GM18505 (cell line): ENCODE data around the gene DUSP22.

Source experiments
- ATAC-seq: cut with Tn5 transposase; IDR thresholded peaks from one replicate; pipeline ENCODE4 v1.9.1; 2021; ENCODE audit not compliant: unreplicated experiment
- POLR2A ChIP-seq: IDR thresholded peaks from 4 replicates; pipeline ENCODE4 v1.6.1; 2011; ENCODE audit warnings: borderline replicate concordance; ENCODE audit not compliant: insufficient read depth, insufficient read length; ENCODE audit errors: extremely low read depth

Gene DUSP22

GRCh38 chr6:340991-341827 is 48.9 kb downstream of the DUSP22 start:
- no peak for ATAC-seq
- peak; percentile 14 for TF ChIP-seq POLR2A

- TF ChIP-seq POLR2A = peak; percentile 20
- ATAC-seq = no peak
Measured at GRCh38 chr6:341914-342831, 49.9 kb downstream of the DUSP22 start.

GRCh38 chr6:342832-343179 is 50.5 kb downstream of the DUSP22 start:
- TF ChIP-seq POLR2A = no peak
- ATAC-seq = no peak

- ATAC-seq = no peak
- TF ChIP-seq POLR2A = no peak
Measured at GRCh38 chr6:343226-343935, 51.1 kb downstream of the DUSP22 start.

GRCh38 chr6:343960-344815 is 51.9 kb downstream of the DUSP22 start:
- TF ChIP-seq POLR2A = no peak
- no peak for ATAC-seq

- no peak for ATAC-seq
- no peak for TF ChIP-seq POLR2A
Measured at GRCh38 chr6:344816-345340, 52.6 kb downstream of the DUSP22 start.

- TF ChIP-seq POLR2A = no peak
Measured at GRCh38 chr6:345747-346385, 53.6 kb downstream of the DUSP22 start.

GRCh38 chr6:346386-347030 is 54.2 kb downstream of the DUSP22 start:
- no peak for ATAC-seq
- no peak for TF ChIP-seq POLR2A

More at GRCh38 chr6:345747-346385, 53.6 kb downstream of the DUSP22 start:
- ATAC-seq = no peak

GRCh38 chr6:347232-347631 is 54.9 kb downstream of the DUSP22 start:
- peak; percentile 62 for ATAC-seq
- TF ChIP-seq POLR2A = peak; percentile 33

- ATAC-seq = no peak
- TF ChIP-seq POLR2A = no peak
Measured at GRCh38 chr6:347951-348859, 55.9 kb downstream of the DUSP22 start.
